Measurements from ENCODE around the gene HSPA14. TPM values are rescaled to one million over a fixed set of nuclear protein-coding genes. Genes with fewer than 3 reads are reported as not detected.
A peak's percentile ranks its signal among the peaks of the same experiment; 100 is the strongest.
"Not testable (repeated sequence)": the region's sequence is repeated elsewhere in the genome, so short reads cannot be mapped to it uniquely, and the experiment has no call there.

HSPA14 gene, protein sequence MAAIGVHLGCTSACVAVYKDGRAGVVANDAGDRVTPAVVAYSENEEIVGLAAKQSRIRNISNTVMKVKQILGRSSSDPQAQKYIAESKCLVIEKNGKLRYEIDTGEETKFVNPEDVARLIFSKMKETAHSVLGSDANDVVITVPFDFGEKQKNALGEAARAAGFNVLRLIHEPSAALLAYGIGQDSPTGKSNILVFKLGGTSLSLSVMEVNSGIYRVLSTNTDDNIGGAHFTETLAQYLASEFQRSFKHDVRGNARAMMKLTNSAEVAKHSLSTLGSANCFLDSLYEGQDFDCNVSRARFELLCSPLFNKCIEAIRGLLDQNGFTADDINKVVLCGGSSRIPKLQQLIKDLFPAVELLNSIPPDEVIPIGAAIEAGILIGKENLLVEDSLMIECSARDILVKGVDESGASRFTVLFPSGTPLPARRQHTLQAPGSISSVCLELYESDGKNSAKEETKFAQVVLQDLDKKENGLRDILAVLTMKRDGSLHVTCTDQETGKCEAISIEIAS
- 37.2 TPM for polyA plus RNA-seq (2012; ENCODE audit: insufficient read depth, insufficient read length)

DNA sequence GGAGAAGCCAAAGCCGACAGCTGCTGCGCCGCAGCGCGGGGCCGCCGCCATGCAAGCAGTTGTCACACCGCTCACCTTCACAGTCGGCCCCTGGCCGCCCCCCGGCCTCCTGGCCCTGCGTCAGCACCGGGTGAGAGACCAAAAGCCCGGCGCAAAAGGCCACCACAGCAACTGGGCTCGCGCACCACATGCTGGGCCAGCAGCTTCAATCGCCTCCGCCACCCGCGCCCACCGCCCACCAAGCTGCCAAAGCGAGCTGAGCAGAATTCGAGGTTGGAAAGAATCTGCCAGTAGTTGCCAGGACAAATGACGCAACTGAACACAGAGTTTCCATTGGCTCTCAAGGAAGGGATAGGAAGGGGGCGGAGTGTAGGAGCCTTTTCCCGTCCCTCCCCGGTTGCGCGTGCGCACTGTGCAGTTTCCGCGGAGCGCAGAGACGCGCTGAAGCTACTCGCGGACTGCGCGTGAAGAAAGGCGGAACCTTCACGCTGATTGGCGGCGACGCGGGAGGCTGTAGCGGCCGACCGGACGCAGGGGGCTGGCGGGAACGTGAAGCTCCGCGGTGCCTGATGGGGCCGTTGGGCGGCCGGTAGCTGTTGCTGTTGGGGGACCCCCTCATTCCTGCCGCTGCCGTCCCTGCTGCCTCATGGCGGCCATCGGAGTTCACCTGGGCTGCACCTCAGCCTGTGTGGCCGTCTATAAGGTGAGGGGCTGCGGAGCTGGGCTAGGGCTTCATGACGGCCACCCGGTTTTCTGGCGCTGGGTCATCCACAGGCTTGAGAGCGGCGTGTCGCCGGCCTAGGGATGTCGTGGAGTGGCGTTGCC lies at the start of gene HSPA14, which contains the start of the genes CDNF and MSANTD7:
Gene HSPA14 (plus strand): TSS at position 550 of the 825 bp plus-strand sequence. CDS start 97 bp downstream, at position 647.
Gene CDNF (minus strand): TSS at position 281 of the 825 bp plus-strand sequence. CDS start 91 bp downstream, at position 190.
Gene MSANTD7 (plus strand): TSS at position 550 of the 825 bp plus-strand sequence. CDS start 3,979 bp downstream, outside the sequence.
- peak; percentile 98 for DNase-seq (ENCODE audit: low read depth, low spot score)
- peak within 1 kb of the TSS; percentile 90 for H3K4me3 ChIP-seq (ENCODE audit: low read length)

DNA sequence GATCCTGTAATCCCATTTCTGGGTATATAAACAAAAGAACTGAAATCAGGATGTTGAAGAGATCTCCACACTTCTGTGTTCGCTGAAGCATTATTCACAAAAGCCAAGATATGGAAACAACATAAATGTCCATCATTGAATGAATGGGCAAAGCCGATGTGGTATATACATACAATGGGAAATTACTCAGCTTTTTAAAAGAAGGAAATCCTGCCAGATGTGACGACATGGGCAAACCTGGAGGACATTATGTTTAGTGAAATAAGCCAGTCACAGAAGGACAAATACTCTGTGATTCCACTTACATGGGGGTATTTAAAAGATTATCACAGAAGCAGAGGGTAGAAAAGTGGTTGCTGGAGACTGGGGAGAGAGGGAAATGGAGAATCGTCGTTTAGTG lies 39.5 kb upstream of the HSPA14 start:
- DNase-seq (ENCODE audit: low read depth, low spot score) = no peak
- no peak overlapping the region for H3K4me3 ChIP-seq (ENCODE audit: low read length)

DNA sequence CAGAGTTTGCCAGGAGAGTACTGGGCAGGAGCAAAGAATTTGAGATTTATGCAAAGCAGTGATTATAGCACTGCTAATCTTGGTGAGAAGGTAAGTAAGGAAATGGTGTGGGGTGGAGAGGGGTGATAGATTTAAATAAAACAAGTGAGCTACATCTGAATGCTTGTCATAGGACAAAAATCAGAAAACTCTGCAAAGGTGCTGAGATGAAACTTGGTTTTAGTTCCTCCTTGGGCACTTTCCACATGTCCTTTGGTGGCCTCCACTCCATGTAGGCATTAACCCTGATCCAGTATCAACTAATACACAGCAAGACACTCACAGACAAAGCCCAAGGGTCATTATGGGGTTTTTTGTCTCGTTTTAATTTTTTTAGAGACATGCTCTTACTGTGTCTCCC lies 37.7 kb upstream of the HSPA14 start:
- H3K4me3 ChIP-seq (ENCODE audit: low read length) = no peak overlapping the region
- DNase-seq (ENCODE audit: low read depth, low spot score) = no peak

DNA sequence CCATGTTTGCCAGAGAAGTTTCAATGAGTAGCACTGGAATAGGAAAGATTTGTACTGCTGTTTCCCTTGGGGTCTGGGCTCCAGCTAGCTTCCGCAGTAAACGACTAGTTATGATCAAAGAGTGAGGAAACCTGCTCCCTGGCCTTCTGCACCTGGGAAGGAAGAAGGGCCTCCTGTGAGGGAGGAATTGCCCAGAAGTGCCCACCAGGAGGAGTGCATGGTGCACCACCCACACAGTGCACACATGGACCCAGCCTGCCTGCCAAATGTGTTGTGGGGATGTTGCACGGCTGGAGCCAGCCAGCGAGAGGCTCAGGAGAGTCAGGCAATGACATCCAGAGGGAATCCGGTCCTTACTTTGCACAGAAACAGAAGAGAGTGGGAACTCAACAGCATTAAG lies 36.4 kb upstream of the HSPA14 start:
- DNase-seq (ENCODE audit: low read depth, low spot score) = no peak
- no peak overlapping the region for H3K4me3 ChIP-seq (ENCODE audit: low read length)

DNA sequence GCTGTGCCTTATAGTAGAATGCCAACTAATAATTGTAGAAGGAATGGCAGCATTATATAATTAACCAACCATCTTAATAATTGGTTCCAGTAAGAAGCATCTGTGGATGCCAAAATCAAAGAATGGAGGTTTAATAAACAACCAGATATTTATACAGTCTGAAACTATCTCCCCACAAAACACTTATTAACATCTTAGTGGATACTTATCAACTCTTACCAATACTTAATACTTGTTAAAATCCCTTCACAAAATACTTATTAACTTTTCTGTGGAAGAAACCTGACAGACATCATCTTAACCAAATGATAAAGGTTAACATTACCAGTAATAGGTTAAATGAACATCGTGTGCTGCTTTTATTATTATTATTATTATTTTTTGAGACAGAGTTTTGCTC lies 34.3 kb upstream of the HSPA14 start:
- no peak overlapping the region for H3K4me3 ChIP-seq (ENCODE audit: low read length)
- DNase-seq (ENCODE audit: low read depth, low spot score) = no peak

DNA sequence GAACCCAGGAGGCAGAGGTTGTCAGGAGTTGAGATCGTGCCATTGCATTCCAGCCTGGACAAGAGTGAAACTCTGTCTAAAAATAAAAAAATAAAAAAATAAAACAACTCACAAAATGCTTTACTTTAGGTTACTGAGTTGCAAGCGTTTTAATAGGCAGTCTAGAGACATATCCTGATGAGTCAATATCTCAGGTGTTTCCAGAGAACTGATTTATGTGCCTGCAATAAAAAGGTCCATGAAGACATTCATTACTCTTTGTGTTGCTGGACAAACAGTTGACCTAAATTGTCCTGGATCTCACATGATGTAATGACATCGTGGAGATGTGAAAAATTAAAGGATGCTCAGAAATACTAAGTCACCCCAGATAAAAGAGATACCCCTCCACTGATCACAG lies 31.8 kb upstream of the HSPA14 start:
- H3K4me3 ChIP-seq (ENCODE audit: low read length) = no peak overlapping the region
- DNase-seq (ENCODE audit: low read depth, low spot score) = no peak

DNA sequence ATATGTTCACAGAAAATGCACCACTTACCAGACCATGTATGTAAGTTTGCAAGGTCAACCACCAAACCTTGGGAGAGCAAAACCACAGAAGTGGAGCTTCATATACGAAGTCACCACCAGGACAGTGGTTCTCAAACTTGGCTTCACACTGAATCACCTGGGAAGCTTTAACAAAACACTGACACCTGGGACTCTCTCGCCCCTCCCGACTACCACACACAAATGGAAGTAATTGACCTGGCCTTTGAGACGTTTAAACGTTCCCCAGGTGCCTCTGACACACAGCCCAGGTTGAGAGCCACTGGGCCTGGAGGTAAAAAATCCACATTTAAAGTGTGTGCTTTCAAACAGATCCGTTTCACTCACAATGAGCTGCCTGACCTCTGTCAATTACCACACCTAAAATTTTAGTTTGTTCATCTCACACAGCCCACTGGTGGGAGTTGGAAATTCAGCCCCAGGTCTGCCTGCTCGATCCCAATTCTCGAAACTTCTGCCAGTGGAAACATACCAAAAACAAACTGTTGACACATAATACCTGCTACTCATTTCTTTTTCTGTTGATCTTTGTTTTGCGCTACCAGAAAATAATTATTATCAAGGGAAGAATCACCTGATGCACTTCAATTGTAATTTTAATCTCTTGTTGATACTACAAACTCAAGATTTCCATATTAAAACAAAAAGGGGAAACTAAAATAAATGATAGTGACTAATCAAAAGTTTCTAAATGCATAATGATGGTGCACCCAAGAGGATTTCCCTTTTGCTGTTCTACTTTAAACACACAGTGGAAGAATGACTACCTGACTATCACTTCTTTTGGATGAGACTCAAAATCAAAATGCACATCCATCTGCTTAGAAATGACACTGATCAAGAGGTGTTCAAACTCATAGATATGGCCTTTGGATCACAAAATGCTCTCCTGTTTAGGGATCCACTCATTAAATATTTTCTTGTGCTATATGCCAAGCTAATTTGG lies 26.8 kb upstream of the HSPA14 start:
- no peak overlapping the region for H3K4me3 ChIP-seq (ENCODE audit: low read length)
- DNase-seq (ENCODE audit: low read depth, low spot score) = no peak

DNA sequence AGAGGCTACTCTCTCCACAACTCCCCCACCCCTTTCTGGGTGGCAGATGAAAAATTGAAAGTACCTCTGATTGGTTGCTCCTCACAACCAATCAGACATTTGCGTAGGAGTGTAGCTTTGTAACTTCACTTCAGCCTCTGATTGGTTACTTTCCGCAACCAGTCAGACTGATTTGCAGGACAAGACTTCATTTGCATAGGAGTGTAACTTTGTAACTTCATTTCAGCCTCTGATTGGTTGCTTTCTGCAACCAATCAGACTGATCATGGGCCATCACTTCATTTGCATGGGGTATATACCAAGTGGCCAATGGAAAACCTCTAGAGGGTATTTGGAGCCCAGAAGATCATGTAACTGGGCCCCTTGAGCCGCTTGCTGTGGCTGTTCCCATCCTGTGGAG lies 25.8 kb upstream of the HSPA14 start:
- no peak overlapping the region for H3K4me3 ChIP-seq (ENCODE audit: low read length)
- peak; percentile 23 for DNase-seq (ENCODE audit: low read depth, low spot score)

DNA sequence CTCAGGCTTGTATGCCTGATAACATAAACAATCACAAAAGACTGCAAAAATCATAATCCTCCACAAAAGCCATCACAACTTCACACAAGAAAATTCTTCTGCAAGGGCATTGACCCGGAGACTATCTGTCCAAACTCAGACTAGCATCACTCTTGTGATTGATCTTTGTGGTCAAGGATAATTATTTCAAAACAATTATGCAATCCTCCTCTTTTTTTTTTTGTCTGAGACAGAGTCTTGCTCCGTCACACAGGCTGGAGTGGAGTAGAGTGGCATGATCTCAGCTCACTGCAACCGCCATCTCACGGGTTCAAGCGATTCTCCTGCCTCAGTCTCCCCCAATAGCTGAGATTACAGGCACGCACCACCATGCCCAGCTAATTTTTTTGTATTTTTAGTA lies 22.4 kb upstream of the HSPA14 start:
- no peak for DNase-seq (ENCODE audit: low read depth, low spot score)
- H3K4me3 ChIP-seq (ENCODE audit: low read length) = no peak overlapping the region

DNA sequence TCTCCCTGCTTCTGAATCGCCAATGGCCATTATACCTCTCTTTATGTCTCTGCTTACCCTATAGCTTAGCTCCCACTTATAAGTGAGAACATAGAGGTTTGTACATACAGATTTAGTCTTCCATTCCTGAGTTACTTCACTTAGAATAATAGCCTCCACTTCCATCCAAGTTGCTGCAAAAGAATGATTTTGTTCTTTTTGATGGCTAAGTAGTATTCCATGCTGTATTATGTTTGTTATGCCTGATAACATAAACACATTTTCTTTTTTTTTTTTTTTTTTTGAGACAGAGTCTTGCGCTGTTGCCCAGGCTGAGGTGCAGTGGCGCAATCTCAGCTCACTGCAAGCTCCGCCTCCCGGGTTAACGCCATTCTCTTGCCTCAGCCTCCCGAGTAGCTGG lies 21.4 kb upstream of the HSPA14 start:
- H3K4me3 ChIP-seq (ENCODE audit: low read length); DNase-seq (ENCODE audit: low read depth, low spot score): not testable (repeated sequence)

DNA sequence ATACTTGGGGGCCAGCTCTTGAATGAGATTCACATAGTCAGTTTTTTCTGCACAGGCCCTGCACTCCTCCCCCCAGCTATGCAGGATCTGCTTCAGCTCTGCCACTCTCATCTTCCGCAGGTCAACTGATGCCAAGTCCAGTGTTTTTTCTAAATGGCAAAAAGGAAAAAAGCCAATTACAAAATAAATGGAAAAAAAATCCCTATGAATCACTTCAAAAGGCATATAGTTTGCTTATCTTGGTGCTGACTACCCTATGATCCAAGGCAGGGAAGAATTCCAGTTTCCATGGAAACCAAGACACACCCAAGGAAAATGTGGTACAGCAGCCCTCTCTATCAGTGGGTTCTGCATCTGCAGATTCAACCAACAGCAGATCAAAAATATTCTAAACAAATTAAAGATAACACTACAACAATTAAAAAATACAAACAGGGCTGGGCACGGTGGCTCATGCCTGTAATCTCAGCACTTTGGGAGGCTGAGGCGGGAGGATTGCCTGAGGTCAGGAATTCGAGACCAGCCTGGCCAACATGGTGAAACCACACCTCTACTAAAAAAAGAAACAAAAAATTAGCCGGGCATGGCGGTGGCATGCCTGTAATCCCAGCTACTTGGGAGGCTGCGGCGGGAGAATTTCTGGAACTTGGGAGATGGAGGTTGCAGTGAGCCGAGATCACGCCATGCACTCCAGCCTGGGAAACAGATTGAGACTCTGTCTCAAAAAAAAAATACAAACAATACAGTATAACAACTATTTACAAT lies 17.9 kb upstream of the HSPA14 start:
- DNase-seq (ENCODE audit: low read depth, low spot score) = no peak
- H3K4me3 ChIP-seq (ENCODE audit: low read length) = no peak overlapping the region

DNA sequence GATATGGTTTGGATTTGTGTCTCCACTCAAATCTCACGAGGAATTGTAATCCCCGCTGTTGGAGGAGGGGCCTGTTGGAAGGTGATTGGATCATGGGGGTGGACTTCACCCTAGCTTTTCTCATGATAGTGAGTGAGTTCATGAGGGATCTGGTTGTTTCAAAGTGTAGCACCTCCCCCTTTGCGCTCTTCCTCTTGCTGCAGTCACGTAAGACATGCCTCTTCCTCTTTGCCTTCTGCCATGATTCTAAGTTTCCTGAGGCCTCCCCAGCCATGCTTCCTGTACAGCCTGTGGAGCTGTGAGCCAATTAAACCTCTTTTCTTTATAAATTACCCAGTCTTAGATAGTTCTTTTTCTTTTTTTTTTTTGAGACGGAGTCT lies 17.3 kb upstream of the HSPA14 start:
- DNase-seq (ENCODE audit: low read depth, low spot score) = no peak
- no peak overlapping the region for H3K4me3 ChIP-seq (ENCODE audit: low read length)

DNA sequence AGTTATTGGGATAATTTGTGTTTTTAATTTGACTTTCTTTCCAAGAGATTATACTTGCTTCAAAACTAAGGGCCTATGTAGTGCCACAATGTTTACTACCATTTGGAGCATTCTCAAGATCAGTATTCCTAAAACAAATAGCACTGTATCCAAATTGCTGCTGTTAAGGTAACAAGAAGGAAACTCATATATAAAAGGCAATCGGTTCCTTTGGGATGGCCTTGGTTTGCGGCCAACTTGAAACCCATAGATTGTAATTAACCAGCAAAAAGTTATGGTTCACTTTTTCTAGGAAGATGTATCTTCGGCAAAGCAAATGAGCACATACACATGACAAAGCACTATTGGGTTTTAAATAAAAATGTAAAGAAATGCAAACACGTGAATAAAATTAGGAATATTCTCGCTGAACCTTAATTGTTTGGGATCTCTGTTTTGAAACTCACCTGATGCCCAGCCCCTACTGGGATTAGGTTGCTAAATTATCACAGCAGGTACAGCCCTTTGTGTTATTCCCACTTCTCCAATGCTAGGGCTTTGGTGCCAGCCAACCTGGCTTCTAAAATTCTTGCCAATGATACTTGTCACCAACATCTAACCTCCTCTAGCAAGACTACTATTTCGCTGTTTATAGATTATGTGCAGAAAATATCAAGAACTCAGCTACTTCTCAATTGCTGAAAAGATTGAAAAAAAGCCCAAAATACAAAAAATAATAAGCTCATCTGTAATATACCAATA lies 16.3 kb upstream of the HSPA14 start:
- H3K4me3 ChIP-seq (ENCODE audit: low read length) = no peak overlapping the region
- DNase-seq (ENCODE audit: low read depth, low spot score) = no peak

DNA sequence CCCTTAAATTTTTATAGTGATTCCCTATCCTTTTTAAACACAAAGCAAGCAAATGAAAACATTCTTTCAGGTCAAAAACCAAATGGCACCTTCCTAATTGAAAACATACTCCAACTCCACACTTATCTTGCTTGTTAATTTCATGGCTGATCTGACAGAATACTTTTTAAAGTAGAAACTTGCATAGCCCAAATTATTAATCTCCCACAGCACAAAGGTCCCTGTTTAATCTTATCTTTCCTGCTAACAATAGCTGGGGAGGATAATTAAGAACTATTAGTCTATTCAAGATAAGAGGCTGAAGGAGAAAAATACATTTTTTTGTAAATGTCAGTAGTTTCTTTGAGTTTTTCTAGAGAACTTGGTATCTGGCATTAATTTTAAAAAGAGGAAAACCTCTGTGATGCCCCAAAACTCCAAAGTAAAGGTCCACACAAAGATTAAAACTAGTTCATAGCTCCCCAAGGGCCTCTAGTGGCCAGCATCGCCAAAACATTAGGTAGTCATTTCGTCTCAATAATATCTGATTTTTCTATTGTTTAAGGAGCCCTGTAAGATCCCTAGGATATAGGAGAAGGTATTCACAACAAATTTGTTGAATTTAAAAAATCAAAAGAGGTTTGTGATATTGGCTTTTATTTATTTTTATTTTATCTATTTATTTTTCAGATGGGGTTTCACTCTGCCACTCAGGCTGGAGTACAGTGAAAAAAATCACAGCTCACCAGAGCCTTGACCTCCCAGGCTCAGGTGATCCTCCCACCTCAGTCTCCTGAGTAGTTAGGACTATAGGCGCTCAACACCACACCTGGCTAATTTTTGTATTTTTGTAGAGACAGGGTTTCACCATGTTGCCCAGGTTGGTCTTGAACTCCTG lies 15.0 kb upstream of the HSPA14 start:
- H3K4me3 ChIP-seq (ENCODE audit: low read length) = no peak overlapping the region
- DNase-seq (ENCODE audit: low read depth, low spot score) = no peak

DNA sequence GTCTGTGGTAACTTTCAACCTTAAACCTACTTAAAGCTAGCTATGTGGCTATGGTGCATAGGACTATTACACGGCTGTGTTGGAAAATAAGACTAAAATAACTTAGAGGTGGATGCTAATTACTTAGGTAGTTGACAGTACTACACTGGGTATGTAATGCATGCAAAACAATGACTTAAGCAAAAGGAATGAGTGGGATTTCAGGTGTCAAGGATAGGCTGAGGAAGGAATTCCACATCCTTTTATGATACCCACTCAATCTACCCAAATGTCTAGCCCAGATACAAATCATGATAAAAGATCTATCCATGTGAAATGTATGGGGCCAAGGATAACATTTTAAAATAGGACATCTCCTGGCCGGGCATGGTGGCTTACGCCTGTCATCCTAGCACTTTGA lies 14.1 kb upstream of the HSPA14 start:
- DNase-seq (ENCODE audit: low read depth, low spot score) = no peak
- H3K4me3 ChIP-seq (ENCODE audit: low read length) = no peak overlapping the region

DNA sequence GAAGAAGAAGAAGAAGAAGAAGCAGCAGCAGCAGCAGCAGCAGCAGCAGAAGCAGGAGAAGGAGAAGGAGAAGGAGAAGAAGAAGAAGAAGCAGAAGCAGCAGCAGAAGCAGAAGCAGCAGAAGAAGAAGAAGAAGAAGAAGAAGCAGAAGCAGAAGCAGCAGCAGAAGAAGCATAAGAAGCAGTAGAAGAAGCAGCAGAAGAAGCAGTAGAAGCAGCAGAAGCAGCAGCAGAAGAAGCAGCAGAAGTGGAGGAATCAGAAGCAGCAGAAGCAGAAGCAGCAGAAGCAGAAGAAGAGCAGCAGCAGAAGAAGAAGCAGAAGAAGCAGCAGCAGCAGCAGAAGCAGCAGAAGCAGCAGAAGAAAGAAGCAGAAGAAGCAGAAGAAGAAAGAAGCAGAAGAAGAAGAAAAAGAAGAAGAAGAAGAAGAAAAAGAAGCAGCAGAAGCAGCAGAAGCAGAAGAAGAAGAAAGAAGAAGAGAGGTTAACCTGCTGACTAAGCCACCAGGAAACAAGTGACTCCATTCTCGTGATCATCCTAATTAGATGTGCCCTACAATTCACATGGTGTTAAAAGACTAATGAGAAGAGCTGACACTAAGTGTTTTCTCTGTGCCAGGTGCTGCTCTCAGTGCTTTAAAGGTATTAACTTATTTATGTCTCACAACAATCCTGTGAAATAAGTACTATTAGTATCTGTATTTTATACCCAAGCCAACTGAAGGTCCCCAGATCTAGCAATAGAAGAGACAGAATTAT lies 11.9 kb upstream of the HSPA14 start:
- no peak for DNase-seq (ENCODE audit: low read depth, low spot score)
- H3K4me3 ChIP-seq (ENCODE audit: low read length) = no peak overlapping the region
